Hematopoietic multipotent progenitor cell treated with erythropoietin and hydrocortisone succinate and interleukin-3 and kit ligand, for 17 days (in vitro differentiated cells): ENCODE results near the gene ZNF281.
"Not testable (repeated sequence)": the region's sequence is repeated elsewhere in the genome, so short reads cannot be mapped to it uniquely, and the experiment has no call there.

ENCODE experiments used
- DNase-seq: peaks from one replicate; pipeline ENCODE4 v3.0.0-alpha.2; 2015; ENCODE audit warnings: low spot score

ZNF281 gene

GRCh38 chr1:200428482-200429205, 18.8 kb upstream of the ZNF281 start:
- no peak for DNase-seq

GRCh38 chr1:200427744-200428143, 17.9 kb upstream of the ZNF281 start:
- no peak for DNase-seq

GRCh38 chr1:200426196-200426595, 16.4 kb upstream of the ZNF281 start:
- no peak for DNase-seq

DNA sequence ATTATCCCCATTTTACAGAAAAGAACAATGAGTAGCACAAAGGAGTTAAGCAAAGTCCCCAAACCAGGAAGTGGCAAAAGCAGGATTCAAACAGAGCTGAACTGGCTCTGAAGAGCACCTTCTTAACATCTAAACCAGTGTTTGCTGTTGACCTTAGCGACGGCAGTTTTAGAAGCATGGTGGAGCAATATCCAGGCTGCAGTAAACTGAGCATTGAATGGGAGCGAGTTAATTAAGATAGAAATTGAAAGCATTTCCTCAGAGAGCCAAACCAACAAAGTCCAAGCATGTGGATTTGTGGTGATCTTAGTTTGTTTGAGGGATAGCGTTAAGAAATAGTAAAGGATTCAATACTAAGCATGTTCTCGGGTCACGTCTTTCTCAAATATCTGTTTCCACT, 13.4 kb upstream of the ZNF281 start:
- no peak for DNase-seq

- no peak for DNase-seq
These were observed 12.4 kb upstream of the ZNF281 start for GRCh38 chr1:200422211-200422610.

- no peak for DNase-seq
These were observed 6.2 kb upstream of the ZNF281 start for GRCh38 chr1:200415789-200416593.

DNA sequence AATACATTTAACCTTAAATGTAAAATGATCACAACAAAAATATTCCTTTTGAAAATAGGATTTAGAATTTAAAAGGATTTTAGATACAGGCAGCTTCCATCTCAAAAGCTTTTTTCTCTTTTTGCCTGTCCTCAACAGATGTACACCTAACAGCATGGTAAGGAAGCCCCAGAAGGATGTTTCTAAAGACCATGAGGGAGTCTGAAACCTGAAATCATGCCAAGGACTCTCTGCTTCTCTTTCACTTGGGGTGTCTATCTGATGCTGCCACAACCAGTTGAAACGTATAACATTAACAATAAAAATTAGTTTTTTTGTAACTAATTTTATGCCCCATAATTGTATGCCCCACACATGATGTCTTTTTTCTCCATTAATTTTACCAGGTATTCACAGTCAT, 5.4 kb upstream of the ZNF281 start:
- DNase-seq = no peak

DNA sequence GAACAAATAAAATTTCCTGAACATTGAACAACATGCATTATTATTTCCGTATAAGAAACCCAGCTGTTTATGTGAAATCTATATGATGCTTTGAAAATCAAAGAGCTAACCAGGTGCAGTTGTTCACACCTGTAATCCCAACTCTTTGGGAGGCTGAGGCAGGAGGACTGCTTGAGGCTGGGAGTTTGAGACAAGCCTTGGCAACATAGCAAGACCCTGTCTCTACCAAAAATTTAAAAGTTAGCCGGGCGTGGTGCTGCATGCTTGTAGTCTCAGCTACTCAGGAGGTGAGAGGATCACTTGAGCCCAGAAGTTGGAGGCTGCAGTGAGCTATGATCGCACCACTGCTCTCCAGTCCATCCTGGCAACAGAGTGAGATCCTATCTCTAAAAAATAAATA, 4.8 kb upstream of the ZNF281 start:
- DNase-seq = no peak

DNA sequence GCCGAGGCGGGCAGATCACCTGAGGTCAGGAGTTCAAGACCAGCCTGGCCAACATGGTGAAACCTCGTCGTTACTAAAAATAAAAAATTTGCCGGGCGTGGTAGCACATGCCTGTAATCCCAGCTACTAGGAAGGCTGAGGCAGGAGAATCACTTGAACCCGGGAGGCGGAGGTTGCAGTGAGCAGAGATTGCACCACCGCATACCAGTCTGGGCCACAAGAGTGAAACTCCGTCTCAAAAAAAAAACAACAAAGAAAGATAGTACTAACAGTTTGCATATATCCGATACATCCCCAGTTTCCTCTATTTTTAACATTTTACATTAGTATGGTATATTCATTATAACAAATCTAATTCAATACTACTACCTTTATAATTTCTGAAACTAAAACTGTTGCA, 3.9 kb upstream of the ZNF281 start:
- not testable (repeated sequence) for DNase-seq

GRCh38 chr1:200411406-200412257, 1.8 kb upstream of the ZNF281 start:
- DNase-seq = no peak

DNA sequence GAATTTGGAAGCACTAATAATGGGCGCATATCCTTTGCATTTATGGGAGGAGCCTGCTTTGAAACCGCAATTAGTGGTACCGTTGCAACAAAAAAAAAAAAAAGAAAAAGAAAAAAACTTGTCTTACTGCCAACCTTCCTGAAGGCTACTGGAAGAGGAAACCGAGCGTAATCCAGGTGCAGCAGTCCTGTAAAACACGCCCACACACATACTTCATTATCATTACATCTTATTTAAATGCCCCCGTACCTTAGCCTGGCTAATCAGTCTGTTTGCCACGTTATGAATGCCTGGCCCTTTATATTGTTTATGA, 686 bp upstream of the ZNF281 start:
- DNase-seq = peak; percentile 29

GRCh38 chr1:200409203-200409760, 554 bp downstream of the ZNF281 start:
- DNase-seq = no peak

- DNase-seq = no peak
These were observed 3.6 kb downstream of the ZNF281 start for GRCh38 chr1:200406161-200406797.

- DNase-seq = no peak
These were observed 4.6 kb downstream of the ZNF281 start for GRCh38 chr1:200405264-200405663.

DNA sequence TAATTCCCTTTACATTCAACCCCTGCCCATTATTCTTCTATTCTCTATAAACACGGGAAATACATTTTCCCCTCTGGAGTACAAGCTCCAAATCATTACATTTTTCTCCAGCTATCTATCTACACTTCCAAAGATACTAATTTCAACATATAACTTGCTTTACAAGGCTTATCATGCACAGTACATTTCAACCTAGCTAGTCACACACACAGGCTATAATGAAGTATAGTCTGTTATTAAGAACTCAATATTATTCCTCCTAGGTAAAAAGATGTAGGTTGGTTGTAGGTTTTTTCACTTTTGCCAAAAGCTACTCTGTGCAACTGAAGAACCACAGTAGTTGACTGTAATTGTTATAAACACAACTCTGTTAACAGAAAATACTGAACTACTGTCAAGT, 8.1 kb downstream of the ZNF281 start:
- no peak for DNase-seq

DNA sequence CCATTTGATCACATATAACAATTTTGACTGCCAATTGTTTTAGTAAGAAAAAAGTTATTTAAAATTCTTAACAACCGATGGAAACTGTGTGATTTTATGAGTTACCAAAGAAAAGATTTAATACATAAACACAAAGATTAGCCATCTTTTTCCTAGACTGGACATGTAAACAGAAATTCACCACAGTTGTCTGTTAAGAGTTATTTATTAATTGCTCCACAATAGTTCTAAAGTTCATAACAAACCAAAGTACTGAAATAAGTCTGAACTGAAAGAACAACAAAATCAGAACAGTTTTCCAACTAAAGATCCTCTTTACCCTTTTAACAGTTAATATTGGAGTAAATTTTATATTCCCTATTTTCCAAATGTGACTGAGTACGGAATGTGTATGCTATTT, 8.6 kb downstream of the ZNF281 start:
- no peak for DNase-seq

- DNase-seq = no peak
These were observed 9.3 kb downstream of the ZNF281 start for GRCh38 chr1:200400556-200400955.

GRCh38 chr1:200399860-200400259, 10.0 kb downstream of the ZNF281 start:
- no peak for DNase-seq

- no peak for DNase-seq
These were observed 11.5 kb downstream of the ZNF281 start for GRCh38 chr1:200398373-200398772.

GRCh38 chr1:200392625-200393185, 17.1 kb downstream of the ZNF281 start:
- no peak for DNase-seq

DNA sequence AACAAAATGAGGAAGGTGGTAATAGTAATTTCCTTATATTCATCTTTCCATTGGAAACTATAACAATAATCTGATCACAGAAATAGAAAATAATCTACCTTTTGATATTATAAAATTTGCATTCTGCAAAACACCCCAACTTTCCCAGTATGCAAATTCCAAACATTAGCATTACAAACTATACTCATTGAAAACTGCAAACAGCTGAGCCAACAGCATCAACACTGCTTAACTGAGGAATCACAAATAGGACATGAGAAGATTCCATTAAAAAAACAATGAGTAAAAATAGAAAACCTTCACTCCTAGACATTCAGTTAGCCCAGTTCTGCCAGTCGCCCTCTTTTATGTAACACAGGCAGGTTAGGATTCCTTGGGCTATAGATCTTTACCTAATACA, 18.1 kb downstream of the ZNF281 start:
- DNase-seq = no peak

DNA sequence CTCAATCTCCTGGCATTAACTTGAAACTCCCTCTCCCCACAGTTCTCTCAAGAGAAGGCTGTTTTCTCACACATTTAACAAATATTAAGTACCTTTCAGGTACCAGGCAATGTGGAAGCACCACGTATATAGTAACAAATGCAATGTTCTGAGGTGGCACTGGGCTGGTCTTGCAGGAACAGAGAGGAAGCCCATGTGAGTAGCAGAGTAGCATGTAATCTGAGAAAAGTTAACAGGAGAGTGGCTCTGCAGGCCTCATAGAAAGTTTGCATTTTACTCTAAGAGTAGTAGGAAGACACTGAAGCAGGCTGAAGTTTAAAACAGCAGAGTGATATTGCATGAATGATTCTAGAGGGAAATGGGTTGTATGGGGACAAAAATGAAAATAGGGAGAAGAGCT, 21.0 kb downstream of the ZNF281 start:
- DNase-seq = no peak
